Measurements from ENCODE around the gene EVL. TPM values are rescaled to one million over a fixed set of nuclear protein-coding genes. Genes with fewer than 3 reads are reported as not detected.

The EVL gene
- total RNA-seq, 2 donors from 2014 or later = 41.5 to 42.0 TPM

- no peak overlapping the region for H3K4me3 ChIP-seq
- no peaks in the 10 kb centered on the region for H3K4me1 ChIP-seq
- H3K27ac ChIP-seq = no peak overlapping the region
- H3K36me3 ChIP-seq = peaks cover 9% of the 10 kb centered on the region
- no peaks in the 10 kb centered on the region for H3K9me3 ChIP-seq
- H3K27me3 ChIP-seq = no peaks in the 10 kb centered on the region
- TF ChIP-seq CTCF (IDR thresholded peaks at IDR 0.05) = no peak
- DNase-seq (ENCODE audit: low spot score) = no peak
Observed at GRCh38 chr14:100120522-100121269, 55.5 kb downstream of the EVL start.

- Histone ChIP-seq H3K27ac (no peak overlapping the region), H3K4me3 (no peak overlapping the region), H3K9me3 (no peaks in the 10 kb centered on the region), H3K27me3 (no peaks in the 10 kb centered on the region), H3K36me3 (peaks cover 9% of the 10 kb centered on the region), H3K4me1 (no peaks in the 10 kb centered on the region)
- DNase-seq (ENCODE audit: low spot score) = no peak
- no peak for TF ChIP-seq CTCF (IDR thresholded peaks at IDR 0.05)
Observed at GRCh38 chr14:100121643-100122480, 56.6 kb downstream of the EVL start.

- Histone ChIP-seq H3K9me3 (no peaks in the 10 kb centered on the region), H3K36me3 (peaks cover 9% of the 10 kb centered on the region), H3K27me3 (no peaks in the 10 kb centered on the region), H3K4me3 (no peak overlapping the region), H3K27ac (no peak overlapping the region), H3K4me1 (no peaks in the 10 kb centered on the region)
- DNase-seq (ENCODE audit: low spot score) = no peak
- TF ChIP-seq CTCF (IDR thresholded peaks at IDR 0.05) = no peak
Observed at GRCh38 chr14:100122481-100123223, 57.4 kb downstream of the EVL start.

GRCh38 chr14:100123618-100124017, 58.4 kb downstream of the EVL start:
- no peak for DNase-seq (ENCODE audit: low spot score)
- Histone ChIP-seq H3K36me3 (peaks cover 9% of the 10 kb centered on the region), H3K9me3 (no peaks in the 10 kb centered on the region), H3K27ac (no peak overlapping the region), H3K27me3 (no peaks in the 10 kb centered on the region), H3K4me3 (no peak overlapping the region), H3K4me1 (peaks cover 0 to 6% of the 10 kb centered on the region in 2 donors)
- no peak for TF ChIP-seq CTCF (IDR thresholded peaks at IDR 0.05)

GRCh38 chr14:100124551-100125088, 59.4 kb downstream of the EVL start:
- H3K27me3 ChIP-seq = no peaks in the 10 kb centered on the region
- no peak overlapping the region for H3K4me3 ChIP-seq
- DNase-seq (ENCODE audit: low spot score) = no peak
- no peaks in the 10 kb centered on the region for H3K9me3 ChIP-seq
- no peak overlapping the region for H3K27ac ChIP-seq
- H3K4me1 ChIP-seq = peaks cover 0 to 16% of the 10 kb centered on the region in 2 donors
- peaks cover 9% of the 10 kb centered on the region for H3K36me3 ChIP-seq
- TF ChIP-seq CTCF (IDR thresholded peaks at IDR 0.05) = no peak

Data from right atrium auricular region (tissue), 2 donors.